GM19467 (cell line): ENCODE measurements around the gene ANO1.

Source experiments
- ATAC-seq: cut with Tn5 transposase; IDR thresholded peaks from one replicate; pipeline ENCODE4 v1.9.1; 2021; ENCODE audit warnings: mild to moderate bottlenecking, moderate library complexity; ENCODE audit not compliant: unreplicated experiment

The ANO1 gene

DNA sequence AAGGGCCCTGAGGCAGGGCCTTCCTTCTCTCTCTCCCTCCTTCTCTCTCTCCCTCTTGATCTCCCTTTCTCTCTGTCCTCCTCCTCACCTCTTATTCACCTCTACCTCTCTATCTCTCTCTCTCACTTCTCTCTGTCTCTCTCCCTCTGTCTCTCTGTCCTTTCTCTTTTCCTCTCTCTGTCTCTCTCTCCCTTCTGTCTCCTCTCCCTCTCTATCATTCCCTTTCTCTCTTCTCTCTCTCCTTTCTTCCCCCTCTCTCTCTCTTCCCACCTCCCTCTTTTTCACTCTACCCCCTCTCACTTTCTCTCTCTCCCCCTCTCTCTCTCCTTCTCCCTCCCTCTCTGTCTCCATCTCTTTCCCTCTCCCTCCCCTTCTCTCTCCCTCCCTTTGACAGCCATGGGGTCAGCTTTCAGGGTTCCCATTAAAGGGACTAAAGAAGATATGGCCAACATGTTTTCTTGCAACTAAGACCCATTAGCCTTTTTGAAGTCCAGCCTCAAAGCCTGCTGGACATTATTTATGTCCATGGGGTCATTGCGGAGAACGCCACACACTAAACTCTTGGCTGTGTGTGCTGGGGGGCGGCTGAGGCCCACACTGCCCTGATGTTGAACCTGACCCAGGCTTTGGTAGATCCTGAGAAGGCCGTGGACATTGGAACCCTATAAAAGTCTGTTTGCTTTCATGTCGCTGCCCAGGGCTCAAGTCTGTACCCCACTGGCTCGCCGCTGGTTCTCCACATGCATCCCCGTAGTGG, 15.0 kb downstream of the ANO1 start:
- no peak for ATAC-seq

DNA sequence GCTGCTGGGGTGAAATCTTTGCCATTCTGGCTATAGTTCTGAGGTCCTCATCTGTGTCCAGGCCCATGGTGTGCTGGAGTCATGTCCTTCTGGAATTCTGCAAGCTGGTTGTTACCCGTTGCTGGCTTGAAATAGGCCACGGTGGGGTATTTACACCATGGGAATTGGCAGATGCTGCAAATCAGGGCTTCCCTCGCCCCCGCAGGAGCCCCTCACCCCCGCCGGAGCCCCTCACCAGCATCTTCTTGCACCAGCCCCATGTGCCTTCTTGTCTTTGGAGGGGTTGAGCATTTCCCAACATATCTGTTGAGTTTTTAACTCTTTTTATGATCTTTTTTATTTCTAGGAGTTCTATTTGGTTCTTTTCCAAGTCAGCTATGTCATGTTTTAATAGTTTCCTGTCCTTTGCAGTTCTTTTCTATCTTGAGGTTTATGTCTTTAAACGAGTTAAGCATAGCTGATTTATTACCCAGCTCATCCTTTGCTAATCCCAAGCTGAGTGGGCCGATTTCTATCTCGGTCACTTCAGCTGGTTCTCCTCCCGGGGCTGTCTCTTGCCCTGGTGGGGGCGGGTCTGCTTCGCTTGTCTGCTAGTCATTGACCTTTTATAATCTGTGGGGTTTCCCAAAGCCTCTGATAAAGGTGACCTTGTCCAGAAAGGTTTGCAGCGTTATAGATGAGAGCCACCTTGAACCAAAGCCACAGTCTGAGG, 17.6 kb downstream of the ANO1 start:
- no peak for ATAC-seq

DNA sequence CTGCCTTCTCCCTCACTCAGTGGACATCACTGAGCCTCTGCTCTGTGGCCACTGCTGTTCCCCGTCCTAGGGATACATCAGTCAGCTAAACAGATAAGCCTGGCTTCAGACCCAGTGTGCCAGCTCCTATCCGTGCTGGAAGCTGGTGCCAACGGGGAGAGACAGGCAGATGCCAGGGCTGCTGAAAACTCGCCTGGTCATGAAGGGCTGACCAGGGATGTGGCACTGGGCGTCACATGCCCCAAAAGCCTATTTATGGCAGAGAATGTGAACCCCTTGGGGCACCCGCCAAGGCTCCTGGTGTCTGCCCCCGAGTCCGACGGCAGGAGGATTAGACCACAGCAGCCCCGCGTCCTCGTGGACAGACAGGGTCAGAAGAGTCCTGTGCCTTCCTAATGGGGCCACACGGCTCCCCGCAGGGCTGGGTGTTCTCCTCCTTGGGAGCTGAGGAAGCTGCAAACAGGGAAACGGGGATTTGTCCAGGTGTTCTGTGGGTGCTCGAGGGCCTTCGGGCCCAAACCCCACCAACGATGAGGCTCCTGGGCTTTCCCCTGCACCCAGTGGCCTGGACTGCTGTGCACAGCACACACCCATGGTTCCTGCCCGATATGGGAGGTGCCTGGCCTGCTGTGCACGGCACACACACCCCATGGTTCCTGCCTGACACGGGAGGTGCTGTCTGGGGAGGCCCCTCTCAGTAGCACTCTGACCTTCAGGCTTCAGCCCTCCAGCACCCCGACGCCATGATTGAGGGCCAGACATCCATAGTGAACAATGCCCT, 19.9 kb downstream of the ANO1 start:
- ATAC-seq, result no peak

DNA sequence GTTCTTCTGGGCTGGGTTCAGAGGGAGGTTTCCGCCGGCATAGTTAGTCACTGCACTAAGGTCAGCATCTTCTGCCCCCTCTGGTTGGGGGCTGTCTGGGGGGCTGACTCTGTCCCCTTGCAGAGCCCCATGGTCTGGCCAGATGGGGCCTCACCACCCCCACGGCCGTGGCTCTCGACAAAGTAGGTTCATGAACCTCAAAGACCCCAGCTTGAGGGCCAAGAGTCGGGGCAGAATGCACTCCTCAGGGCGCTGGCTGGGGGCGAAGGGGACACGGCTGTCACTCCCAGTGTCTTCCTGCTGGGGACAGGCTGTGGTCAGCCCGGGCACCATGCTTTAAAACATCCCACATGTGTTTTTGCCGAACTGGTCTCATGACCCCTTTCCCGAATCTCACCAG, 20.8 kb downstream of the ANO1 start:
- no peak for ATAC-seq

DNA sequence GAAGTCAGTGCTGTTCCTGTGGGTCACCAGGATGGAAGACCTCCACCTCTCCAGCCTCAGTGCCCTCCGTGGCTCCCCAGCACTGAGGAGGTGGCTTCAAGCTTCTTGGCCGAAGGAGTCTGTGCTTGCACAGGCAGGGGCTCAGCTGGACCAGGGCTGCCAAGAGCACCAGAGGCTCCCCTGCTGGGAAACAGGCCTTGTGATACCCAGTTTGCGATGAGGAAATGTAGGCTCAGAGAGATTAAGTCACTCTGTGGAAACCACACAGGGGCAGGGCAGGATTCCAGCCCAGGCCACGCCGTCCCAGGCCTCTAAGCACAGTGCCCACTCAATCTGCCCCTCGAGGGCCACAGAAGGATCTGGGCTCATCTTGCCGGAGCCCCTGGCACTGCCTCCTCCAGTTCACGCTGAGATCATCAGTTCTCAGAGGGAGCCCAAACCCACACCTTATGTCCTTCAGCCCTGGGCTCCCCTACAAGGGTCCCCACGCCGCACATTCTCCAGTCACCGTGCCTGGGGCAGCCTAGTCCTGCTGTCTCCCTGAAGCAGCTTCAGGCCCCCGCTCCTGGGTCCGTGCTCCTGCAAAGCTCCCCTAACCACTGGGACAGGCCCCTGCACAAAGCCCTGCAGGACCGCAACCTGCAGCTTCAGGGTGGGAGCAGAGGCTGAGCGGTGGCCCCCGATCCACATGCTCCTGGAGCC, 21.6 kb downstream of the ANO1 start:
- ATAC-seq, result no peak

DNA sequence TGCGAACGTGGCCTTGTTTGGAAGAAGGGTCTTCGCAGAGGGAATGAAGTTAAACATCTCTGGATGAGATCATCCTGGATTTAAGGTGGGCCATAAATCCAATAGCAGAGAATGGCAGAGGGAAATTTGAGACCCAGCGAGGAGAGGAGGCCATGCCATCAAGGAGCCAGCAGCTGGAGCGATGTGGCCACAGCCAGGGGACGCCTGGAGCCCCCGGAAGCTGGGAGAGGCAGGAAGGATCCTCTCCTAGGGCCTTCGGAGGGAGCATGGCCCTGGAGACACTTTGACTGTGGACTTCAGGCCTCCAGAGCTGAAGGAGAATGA, 22.1 kb downstream of the ANO1 start:
- no peak for ATAC-seq

DNA sequence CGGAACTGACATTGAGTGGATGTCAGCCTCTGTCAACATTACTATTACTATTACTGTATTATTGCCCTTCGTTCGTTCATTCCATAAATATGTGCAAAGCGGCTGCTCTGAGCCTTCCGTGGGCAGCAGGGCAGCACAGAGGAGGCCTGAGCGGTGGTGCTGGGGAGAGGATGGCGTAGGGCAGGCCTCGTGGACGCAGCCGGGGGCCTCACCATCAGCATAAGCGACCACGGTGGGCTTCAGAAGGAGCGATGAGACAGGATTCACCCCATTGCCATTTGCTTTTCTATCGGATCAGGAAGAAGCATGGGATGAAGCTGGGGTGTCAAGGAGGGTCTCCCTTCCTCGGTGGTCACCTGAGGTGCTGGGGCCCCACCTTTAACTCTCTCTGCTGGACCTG, 22.7 kb downstream of the ANO1 start:
- no peak for ATAC-seq

DNA sequence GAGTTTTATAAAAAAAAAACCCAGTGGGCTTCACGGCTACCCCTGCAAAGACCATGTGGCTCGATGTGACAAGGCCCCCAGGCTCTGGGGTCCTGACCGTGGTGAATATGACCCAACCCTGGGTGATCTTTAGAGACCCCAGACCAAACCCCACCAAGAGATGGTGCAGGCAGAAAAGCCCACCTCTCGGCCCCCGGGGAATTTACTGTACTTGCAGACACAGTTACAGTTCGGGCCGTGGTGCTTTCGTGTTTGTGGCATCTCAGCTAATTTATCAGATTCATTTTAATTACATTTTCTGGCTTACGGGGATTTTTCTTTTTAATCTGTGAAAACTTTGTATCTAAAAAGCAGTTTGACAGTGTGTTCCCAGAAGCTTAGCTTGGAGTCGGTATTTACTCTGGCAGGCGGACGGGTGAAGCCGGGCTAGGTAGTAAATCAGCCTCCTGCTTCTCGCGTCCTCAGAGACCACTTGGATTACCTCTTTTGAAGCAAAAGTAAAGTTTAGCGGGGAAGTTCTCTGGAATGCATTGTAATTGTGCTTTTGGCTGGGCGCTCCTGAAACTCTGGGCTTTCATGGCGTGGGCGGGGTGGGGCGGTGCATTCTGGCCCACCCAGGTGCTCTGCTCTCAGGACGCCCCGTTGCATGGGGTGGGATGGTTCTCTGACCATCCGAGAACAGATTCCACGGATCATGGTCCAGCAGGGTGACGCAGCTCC, 25.3 kb downstream of the ANO1 start:
- ATAC-seq, result no peak

DNA sequence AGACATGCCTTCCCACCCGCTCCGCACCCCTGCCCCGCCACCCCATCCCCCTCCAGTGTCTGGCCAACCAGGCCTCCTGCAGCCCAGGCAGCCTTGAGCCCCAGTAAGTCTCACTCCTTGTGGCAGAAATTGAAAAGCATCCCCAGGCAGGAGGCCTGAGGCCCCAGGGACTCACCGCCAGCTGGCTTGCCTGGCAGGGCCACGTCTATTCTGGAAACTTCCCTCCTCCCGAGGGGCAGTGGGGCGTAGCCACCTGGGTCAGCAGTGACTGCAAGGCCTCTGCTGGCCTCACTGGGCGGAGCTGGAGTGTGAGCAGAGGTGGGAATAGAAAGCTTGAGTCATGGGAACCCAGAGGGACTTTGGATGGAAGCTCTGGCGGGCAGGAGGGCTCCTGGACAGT, 26.3 kb downstream of the ANO1 start:
- no peak for ATAC-seq

DNA sequence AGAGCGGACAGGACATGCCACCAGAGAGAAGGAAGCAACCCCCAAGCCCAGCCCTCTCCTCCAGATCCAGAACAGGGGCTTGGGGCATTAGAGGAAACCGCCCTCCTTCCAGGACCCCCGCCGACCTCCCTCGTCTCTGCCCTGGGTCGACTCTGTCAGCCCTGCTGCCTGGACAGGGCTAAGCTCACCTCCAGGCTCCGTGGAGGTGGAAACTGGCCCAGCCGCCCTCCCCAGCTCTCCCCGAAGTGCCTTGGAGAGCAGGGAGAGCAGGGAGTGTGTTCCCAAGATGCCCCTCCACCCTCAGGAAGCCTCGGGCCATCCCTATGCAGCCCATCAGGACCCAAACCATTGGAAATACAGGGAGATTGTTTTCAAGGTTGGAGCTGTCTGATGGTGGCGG, 26.8 kb downstream of the ANO1 start:
- no peak for ATAC-seq

DNA sequence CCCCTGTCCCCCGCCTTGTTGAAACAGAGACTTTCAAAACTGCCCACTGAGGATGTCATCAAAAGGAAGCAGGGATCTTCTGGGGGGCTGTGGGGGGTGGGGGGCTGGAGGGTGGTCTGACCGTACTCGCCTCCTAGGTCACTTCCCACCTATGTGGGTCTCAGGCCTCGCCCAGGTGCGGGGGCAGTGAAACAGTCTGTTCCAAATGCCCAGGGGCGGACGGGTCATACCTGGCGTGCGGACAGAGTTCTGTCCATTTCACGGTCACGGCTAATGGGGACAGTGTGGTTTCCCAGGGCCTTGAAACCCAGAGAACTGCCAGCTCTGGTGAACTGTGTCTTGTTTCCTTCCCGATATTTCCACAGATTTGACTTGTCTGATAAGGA, 27.2 kb downstream of the ANO1 start:
- ATAC-seq, result no peak

DNA sequence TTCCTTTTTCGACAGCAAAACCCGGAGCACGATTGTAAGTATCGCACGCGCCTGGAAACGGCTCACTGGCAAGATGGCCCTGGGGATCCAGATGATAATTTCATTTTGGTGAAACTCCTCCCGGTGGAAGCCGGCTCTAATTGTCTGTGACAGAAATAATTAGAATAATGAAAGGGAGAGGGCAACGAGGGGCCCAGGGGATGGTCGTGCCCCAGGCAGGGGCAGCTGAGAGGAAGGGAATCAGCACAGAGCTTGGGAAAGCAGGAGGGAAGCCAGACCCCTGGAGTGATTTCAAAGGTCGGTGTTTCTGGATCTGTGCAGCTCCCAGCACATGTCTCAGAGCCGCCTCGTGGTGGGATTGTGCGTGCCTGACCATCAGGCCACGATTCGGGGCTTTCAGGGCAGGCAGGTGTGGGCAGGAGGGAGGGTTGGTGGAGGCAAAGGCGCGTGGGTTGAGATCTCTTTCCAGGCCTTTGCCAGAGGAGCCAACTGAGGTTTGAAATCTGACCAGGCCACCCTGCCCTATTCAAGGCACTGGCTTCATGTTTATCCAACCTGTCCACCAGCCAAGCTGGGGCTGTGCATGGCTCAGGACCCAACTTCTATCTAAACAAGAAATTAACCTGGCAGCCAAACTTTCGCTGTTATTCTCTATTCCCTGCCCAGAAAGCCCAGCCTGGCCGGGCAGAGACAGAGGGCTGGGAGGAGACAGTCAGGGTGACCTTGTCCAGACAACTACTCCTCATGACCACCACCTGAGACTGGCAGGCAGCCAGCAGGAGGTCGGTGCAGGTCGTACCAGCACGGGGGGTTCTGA, 27.8 kb downstream of the ANO1 start:
- no peak for ATAC-seq

DNA sequence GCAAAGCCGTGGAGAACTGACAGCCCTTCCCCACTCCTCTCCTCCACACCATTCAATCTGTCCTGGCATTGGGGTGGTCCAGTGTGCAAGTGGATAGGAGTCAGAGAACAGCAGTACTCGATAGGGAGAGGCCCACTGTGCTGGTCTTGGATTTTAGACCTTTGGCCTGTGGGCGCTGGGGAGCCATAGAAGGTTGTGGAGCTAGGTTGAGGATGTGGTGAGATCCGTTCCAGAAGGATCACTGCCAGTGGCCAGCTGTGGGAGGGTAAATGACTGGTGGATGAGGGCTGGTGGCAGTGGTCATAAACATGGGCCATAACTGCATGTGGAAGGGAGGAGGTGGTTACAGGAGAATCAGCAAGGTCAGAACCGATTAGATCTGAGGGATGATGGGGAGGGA, 28.6 kb downstream of the ANO1 start:
- no peak for ATAC-seq

DNA sequence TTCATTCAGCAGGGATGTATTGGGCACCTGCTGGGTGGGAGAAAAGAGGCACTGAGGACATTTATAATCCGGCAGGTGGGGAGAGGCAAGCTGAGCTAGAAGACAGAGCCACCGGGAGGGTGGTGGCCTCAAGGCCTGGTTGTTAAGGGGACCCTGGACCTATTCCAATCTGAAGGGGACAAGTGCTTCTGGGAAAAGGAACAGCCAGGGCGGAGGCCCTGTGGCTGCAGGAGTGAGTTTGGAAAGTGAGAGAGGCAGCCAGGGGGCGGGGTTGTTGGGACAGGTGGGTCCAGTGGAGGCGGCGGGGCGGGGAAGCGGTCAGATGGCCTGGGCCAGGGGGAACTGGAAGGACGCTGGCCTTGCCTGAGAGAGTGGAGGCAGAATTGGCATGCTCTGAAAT, 29.1 kb downstream of the ANO1 start:
- no peak for ATAC-seq

DNA sequence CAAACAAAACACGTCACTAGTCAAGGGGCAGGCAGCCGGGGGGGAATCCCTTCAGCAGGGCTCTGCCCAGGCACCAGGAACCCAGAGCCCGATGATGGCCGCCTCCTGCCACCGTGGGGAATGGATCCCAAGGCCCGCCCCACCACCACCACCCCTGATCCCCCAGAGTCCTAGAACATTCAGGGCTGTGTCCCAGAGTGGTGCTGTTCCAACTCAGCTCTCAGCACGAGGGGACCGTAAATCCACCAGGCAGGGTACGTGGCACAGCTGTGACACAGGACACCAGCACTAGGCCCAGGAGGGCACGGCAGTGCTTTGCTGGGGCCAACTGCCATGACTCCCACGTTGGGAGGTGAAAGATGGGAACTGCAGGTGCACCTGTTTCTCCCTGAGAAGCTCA, 29.6 kb downstream of the ANO1 start:
- ATAC-seq, result no peak

DNA sequence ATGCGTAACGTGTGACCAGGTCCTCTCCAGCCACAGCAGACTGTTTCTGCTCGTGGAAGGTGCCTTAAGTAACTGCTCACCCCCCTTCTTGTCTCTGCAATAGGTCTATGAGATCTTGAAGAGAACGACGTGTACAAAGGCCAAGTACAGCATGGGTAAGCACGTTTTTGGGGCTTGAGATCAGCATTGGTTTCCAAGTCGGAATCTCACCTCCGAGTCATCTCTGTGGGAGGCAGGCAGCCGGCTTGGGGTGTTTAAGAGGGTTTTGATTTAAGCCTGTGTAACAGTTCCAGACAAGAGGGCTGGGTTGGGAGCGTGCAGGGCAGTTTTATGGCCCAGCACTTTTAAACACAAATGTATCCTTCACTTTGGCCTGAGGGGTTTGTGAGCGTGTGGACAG, 30.1 kb downstream of the ANO1 start:
- ATAC-seq, result no peak

DNA sequence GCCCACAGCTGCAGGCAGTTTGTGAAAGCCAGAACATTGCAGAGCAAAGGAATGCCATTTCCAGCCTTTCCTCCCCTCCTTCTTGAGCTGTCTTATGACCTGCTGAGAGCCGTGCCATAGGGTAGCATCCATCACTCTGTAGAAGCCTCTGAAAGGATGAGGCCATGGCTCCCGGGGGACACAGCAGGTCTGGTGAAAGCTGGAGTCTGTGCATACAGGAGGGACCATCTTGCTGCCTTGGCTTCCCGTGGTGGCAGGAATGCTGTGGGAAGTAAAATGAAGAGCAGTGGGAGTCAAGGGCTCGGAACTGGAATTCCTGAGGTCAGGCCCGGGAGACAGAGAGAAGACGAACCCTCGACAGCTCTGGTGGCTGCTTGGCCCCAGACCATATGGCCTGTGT, 30.9 kb downstream of the ANO1 start:
- no peak for ATAC-seq

DNA sequence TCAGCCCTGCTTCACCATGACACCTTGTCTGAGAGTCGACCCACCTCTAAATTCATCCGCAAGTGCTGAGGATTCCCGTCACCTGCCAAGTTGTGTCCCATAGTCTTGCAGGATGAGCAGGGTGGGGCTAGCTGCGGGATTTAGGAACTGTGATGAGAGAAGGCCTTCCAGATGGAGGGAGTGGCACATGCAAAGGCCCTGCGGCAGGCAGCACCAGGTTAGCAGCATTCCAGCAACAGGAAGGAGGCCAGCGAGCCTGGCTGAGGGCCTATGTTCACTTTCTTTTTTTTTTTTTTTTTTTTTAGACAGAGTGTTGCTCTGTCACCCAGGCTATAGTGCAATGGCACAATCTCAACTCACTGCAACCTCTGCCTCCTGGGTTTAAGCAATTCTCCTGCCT, 31.8 kb downstream of the ANO1 start:
- ATAC-seq, result no peak

DNA sequence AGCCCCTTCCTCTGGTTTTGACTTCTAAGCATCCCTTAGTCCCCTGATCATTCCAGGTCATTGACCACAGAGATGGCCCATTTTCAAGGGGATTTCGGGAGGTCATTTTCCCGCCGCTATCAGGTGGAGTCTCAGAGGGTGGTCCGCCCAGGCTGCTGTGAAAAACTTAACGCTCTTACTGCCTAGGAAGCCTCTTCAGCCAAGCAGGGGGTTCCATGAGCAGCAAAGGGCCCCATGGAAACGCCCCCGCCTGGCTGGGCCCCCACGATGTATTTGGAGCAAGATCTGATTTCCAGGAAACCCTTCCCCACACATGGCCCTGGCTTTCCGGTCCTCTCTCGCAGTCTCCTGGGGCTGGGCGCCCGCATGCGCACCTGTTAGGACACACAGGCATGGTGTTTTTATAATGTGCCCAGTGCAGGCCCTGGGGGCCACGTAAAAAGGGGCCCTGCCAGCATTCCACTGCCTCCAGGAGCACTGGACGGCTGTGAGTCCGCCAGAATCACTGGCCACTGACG, 32.5 kb downstream of the ANO1 start:
- no peak for ATAC-seq
